ENCODE results near the gene ZEB1.

ZEB1 gene

GRCh38 chr10:31476088-31476487 lies 157.1 kb downstream of the ZEB1 start:
- TF ChIP-seq, protein P1, sequence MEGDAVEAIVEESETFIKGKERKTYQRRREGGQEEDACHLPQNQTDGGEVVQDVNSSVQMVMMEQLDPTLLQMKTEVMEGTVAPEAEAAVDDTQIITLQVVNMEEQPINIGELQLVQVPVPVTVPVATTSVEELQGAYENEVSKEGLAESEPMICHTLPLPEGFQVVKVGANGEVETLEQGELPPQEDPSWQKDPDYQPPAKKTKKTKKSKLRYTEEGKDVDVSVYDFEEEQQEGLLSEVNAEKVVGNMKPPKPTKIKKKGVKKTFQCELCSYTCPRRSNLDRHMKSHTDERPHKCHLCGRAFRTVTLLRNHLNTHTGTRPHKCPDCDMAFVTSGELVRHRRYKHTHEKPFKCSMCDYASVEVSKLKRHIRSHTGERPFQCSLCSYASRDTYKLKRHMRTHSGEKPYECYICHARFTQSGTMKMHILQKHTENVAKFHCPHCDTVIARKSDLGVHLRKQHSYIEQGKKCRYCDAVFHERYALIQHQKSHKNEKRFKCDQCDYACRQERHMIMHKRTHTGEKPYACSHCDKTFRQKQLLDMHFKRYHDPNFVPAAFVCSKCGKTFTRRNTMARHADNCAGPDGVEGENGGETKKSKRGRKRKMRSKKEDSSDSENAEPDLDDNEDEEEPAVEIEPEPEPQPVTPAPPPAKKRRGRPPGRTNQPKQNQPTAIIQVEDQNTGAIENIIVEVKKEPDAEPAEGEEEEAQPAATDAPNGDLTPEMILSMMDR (IDR thresholded peaks at IDR 0.05; ENCODE audit: low read depth, low read length, poor library complexity, severe bottlenecking) = no peak
- no peak for TF ChIP-seq EZH2phosphoT487 (IDR thresholded peaks at IDR 0.05; ENCODE audit: borderline replicate concordance, low read length)
- no peak overlapping the region for H3K4me3 ChIP-seq (ENCODE audit: low read length)
- no peaks in the 10 kb centered on the region for H4K20me1 ChIP-seq (ENCODE audit: control insufficient read depth, insufficient read depth, low read depth, low read length)
- H3K36me3 ChIP-seq (ENCODE audit: control insufficient read depth, low read length) = 0 out of 2 replicates have a peak, but pooled peaks cover 3% of the 10 kb centered on the region
- no peaks in the 10 kb centered on the region for H3K27me3 ChIP-seq (ENCODE audit: control insufficient read depth, low read length)
- no peaks in the 10 kb centered on the region for H3K9me3 ChIP-seq (ENCODE audit: control insufficient read depth, insufficient read depth, low read length)
- H3K79me2 ChIP-seq (ENCODE audit: control insufficient read depth, low read length) = no peaks in the 10 kb centered on the region
- no peaks in the 10 kb centered on the region for H3K4me1 ChIP-seq (ENCODE audit: control insufficient read depth, low read length)
- H3K4me2 ChIP-seq (ENCODE audit: low read length) = no peak overlapping the region
- no peak overlapping the region for H3K27ac ChIP-seq (ENCODE audit: low read depth, low read length)
- no peaks in the 10 kb centered on the region for H3F3A ChIP-seq (ENCODE audit: control insufficient read depth, insufficient read depth)
- H3K9me2 ChIP-seq (replicated peaks; ENCODE audit: control insufficient read depth, low read length) = no peaks in the 10 kb centered on the region

DNA sequence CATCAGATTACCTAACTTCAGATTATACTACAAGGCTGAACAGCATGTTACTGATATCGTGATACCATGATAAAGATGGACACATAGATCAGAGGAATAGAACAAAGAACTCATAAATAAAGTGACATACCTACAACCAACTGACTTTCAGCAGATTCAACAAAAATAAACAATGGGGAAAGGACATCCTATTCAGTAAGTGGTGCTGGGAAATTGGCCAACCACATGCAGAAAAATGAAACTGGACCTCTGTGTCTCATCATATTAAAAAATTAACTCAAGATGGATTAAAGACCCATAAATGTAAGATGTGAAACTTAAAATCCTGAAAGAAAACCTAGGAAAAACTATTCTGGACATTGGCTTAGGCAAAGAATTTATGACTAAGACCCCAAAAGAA lies 158.6 kb downstream of the ZEB1 start:
- Histone ChIP-seq H3K27me3 (ENCODE audit: control insufficient read depth, low read length) (no peaks in the 10 kb centered on the region), H3K27ac (ENCODE audit: low read depth, low read length) (no peak overlapping the region), H3K36me3 (ENCODE audit: control insufficient read depth, low read length) (peaks cover 3% of the 10 kb centered on the region; the same call in 1 of the 2 replicates), H3K79me2 (ENCODE audit: control insufficient read depth, low read length) (no peaks in the 10 kb centered on the region), H3K9me3 (ENCODE audit: control insufficient read depth, insufficient read depth, low read length) (no peaks in the 10 kb centered on the region), H3F3A (ENCODE audit: control insufficient read depth, insufficient read depth) (no peaks in the 10 kb centered on the region), H3K4me3 (ENCODE audit: low read length) (no peak overlapping the region), H3K4me2 (ENCODE audit: low read length) (no peak overlapping the region), H3K9me2 (replicated peaks; ENCODE audit: control insufficient read depth, low read length) (no peaks in the 10 kb centered on the region), H4K20me1 (ENCODE audit: control insufficient read depth, insufficient read depth, low read depth, low read length) (no peaks in the 10 kb centered on the region), H3K4me1 (ENCODE audit: control insufficient read depth, low read length) (no peaks in the 10 kb centered on the region)
- no peak for TF ChIP-seq EZH2phosphoT487 (IDR thresholded peaks at IDR 0.05; ENCODE audit: borderline replicate concordance, low read length)
- TF ChIP-seq, protein P1 (IDR thresholded peaks at IDR 0.05; ENCODE audit: low read depth, low read length, poor library complexity, severe bottlenecking) = no peak

GRCh38 chr10:31479752-31480151 lies 160.7 kb downstream of the ZEB1 start:
- peaks cover 3% of the 10 kb centered on the region; the same call in 1 of the 2 replicates for H3K36me3 ChIP-seq (ENCODE audit: control insufficient read depth, low read length)
- no peak overlapping the region for H3K27ac ChIP-seq (ENCODE audit: low read depth, low read length)
- H3K79me2 ChIP-seq (ENCODE audit: control insufficient read depth, low read length) = no peaks in the 10 kb centered on the region
- no peak overlapping the region for H3K4me2 ChIP-seq (ENCODE audit: low read length)
- no peaks in the 10 kb centered on the region for H3K27me3 ChIP-seq (ENCODE audit: control insufficient read depth, low read length)
- no peak for TF ChIP-seq EZH2phosphoT487 (IDR thresholded peaks at IDR 0.05; ENCODE audit: borderline replicate concordance, low read length)
- TF ChIP-seq, protein P1 (IDR thresholded peaks at IDR 0.05; ENCODE audit: low read depth, low read length, poor library complexity, severe bottlenecking) = no peak
- no peaks in the 10 kb centered on the region for H3K9me2 ChIP-seq (replicated peaks; ENCODE audit: control insufficient read depth, low read length)
- H3K9me3 ChIP-seq (ENCODE audit: control insufficient read depth, insufficient read depth, low read length) = no peaks in the 10 kb centered on the region
- H3K4me3 ChIP-seq (ENCODE audit: low read length) = no peak overlapping the region
- H3K4me1 ChIP-seq (ENCODE audit: control insufficient read depth, low read length) = no peaks in the 10 kb centered on the region
- no peaks in the 10 kb centered on the region for H3F3A ChIP-seq (ENCODE audit: control insufficient read depth, insufficient read depth)
- no peaks in the 10 kb centered on the region for H4K20me1 ChIP-seq (ENCODE audit: control insufficient read depth, insufficient read depth, low read depth, low read length)

Data from DOHH2 (cell line).